Fibroblast of upper back skin (primary cell): ENCODE data around the gene P2RY10.
A peak's percentile ranks its signal among the peaks of the same experiment; 100 is the strongest.
"Not testable (repeated sequence)": the region's sequence is repeated elsewhere in the genome, so short reads cannot be mapped to it uniquely, and the experiment has no call there.

Experiments
- DNase-seq: peaks from one replicate; pipeline ENCODE4 v3.0.0-alpha.2; 2013

P2RY10 gene

GRCh38 chrX:78945186-78945912 is at the start of gene P2RY10:
P2RY10 (plus strand) TSS chrX:78945391; CDS start chrX:78960521, 15,130 bp downstream.
- DNase-seq = no peak

- DNase-seq = no peak
Measured at GRCh38 chrX:78922754-78923153, 22.4 kb upstream of the P2RY10 start.

- DNase-seq = peak; percentile 1
Measured at GRCh38 chrX:78923198-78924015, 21.8 kb upstream of the P2RY10 start.

GRCh38 chrX:78931814-78932213 is 13.4 kb upstream of the P2RY10 start:
- no peak for DNase-seq

- no peak for DNase-seq
Measured at GRCh38 chrX:78934866-78935265, 10.3 kb upstream of the P2RY10 start.

- no peak for DNase-seq
Measured at GRCh38 chrX:78944351-78944750, 840 bp upstream of the P2RY10 start.

- DNase-seq = no peak
Measured at GRCh38 chrX:78946178-78946931, 1.2 kb downstream of the P2RY10 start.

GRCh38 chrX:78950009-78950835 is 5.0 kb downstream of the P2RY10 start:
- DNase-seq = no peak

- DNase-seq = no peak
Measured at GRCh38 chrX:78957049-78957767, 12.0 kb downstream of the P2RY10 start.

- no peak for DNase-seq
Measured at GRCh38 chrX:78957768-78958130, 12.6 kb downstream of the P2RY10 start.

GRCh38 chrX:78958419-78959116 is 13.4 kb downstream of the P2RY10 start:
- DNase-seq = no peak

GRCh38 chrX:78960888-78961287 is 15.7 kb downstream of the P2RY10 start:
- no peak for DNase-seq

GRCh38 chrX:78964598-78964997 is 19.4 kb downstream of the P2RY10 start:
- DNase-seq = no peak

- DNase-seq = peak; percentile 64
Measured at GRCh38 chrX:78979789-78980464, 34.7 kb downstream of the P2RY10 start.

GRCh38 chrX:78989349-78989748 is 44.2 kb downstream of the P2RY10 start:
- DNase-seq = no peak

GRCh38 chrX:78997870-78998558 is 52.8 kb downstream of the P2RY10 start:
- DNase-seq = no peak

GRCh38 chrX:79007540-79007939 is 62.3 kb downstream of the P2RY10 start:
- DNase-seq = not testable (repeated sequence)
